Activated gamma-delta T cell (primary cell): ENCODE results near the gene APOH.
"Not testable (repeated sequence)": the region's sequence is repeated elsewhere in the genome, so short reads cannot be mapped to it uniquely, and the experiment has no call there.

ENCODE experiments used
- DNase-seq: peaks from one replicate; lab custom pipeline; 2025; lab: John Stamatoyannopoulos, UW
- total RNA-seq, 2 donors: gene quantifications; one replicate each; lab custom pipeline; 2026; lab: John Stamatoyannopoulos, UW

APOH gene
- 0 reads per million in 2 donors for total RNA-seq

GRCh38 chr17:66228887-66229782 is at the start of gene APOH:
Gene APOH (minus strand): TSS chr17:66229415. CDS start chr17:66229379, 36 bp downstream.
- DNase-seq: no peak

GRCh38 chr17:66277191-66277590 is 48.0 kb upstream of the APOH start:
- no peak for DNase-seq

- no peak for DNase-seq
These were observed 47.2 kb upstream of the APOH start for GRCh38 chr17:66276328-66276937.

GRCh38 chr17:66275651-66276050 is 46.4 kb upstream of the APOH start:
- DNase-seq: no peak

- DNase-seq: no peak
These were observed 44.3 kb upstream of the APOH start for GRCh38 chr17:66273586-66273848.

GRCh38 chr17:66272811-66273585 is 43.8 kb upstream of the APOH start:
- DNase-seq: no peak

GRCh38 chr17:66271512-66271911 is 42.3 kb upstream of the APOH start:
- no peak for DNase-seq

GRCh38 chr17:66270106-66270505 is 40.9 kb upstream of the APOH start:
- DNase-seq: no peak

- no peak for DNase-seq
These were observed 39.2 kb upstream of the APOH start for GRCh38 chr17:66268247-66268927.

- DNase-seq: no peak
These were observed 35.5 kb upstream of the APOH start for GRCh38 chr17:66264696-66265095.

GRCh38 chr17:66262767-66263166 is 33.6 kb upstream of the APOH start:
- DNase-seq: no peak

GRCh38 chr17:66260688-66261087 is 31.5 kb upstream of the APOH start:
- no peak for DNase-seq

- no peak for DNase-seq
These were observed 31.1 kb upstream of the APOH start for GRCh38 chr17:66260275-66260674.

GRCh38 chr17:66255527-66255971 is 26.3 kb upstream of the APOH start:
- no peak for DNase-seq

GRCh38 chr17:66255112-66255511 is 25.9 kb upstream of the APOH start:
- DNase-seq: no peak

- DNase-seq: not testable (repeated sequence)
These were observed 24.2 kb upstream of the APOH start for GRCh38 chr17:66253458-66253857.

- DNase-seq: no peak
These were observed 21.5 kb upstream of the APOH start for GRCh38 chr17:66250686-66251085.

- DNase-seq: no peak
These were observed 19.1 kb upstream of the APOH start for GRCh38 chr17:66248285-66248684.

- no peak for DNase-seq
These were observed 12.6 kb upstream of the APOH start for GRCh38 chr17:66241839-66242238.

- no peak for DNase-seq
These were observed 11.4 kb upstream of the APOH start for GRCh38 chr17:66240630-66241029.

- no peak for DNase-seq
These were observed 10.8 kb upstream of the APOH start for GRCh38 chr17:66240013-66240412.

- no peak for DNase-seq
These were observed 6.3 kb upstream of the APOH start for GRCh38 chr17:66235377-66235994.
